ENCODE measurements around the gene CHD3. TPM values are rescaled to one million over a fixed set of nuclear protein-coding genes. Genes with fewer than 3 reads are reported as not detected.
A peak's percentile ranks its signal among the peaks of the same experiment; 100 is the strongest.

Gene CHD3
- total RNA-seq, 4 donors from 2014 or later, result 80.4 to 202 (median 125) TPM

DNA sequence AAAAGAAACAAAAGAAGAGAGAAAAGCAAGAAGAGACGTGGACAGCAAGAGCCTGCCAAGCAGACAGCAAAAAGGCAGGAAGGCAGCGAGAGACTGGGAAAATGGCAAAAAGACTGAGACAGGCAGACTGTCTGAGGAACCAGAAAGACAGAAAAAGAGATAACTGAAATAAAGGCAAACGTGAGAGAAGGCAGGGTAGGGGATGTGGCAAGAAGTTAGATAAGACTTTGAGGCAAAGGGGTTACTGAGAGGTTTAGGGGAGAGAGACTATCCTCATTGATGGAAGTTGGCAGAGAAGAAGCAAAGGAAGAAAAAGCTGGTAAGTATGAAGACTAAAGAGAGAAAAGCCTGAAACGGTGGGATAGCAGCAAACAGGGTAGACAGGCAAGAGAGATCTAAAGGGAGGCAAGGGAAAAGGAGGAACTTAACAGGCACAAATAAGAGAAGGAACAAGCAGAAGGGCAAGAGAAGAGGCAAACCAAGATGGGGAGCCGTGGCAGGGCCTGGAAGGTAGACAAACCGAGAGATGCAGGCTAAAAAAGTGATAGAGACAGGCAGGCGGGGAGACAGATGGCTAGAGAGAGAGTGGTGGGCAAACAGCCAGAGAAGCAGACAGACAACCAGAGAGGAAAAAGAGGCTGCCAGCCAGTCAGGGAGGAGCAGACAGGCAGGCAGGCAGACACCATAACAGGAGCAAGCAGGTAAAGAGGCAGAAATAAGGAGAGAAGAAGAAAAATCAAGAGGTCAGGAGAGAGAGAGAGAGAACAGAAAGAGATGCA, 7.1 kb upstream of the CHD3 start:
- Histone ChIP-seq H3K9me3 (no peaks in the 10 kb centered on the region), H3K27ac (peak overlapping the region in 2 of 4 donors; percentile 91 to 95), H3K27me3 (no peaks in the 10 kb centered on the region), H3K36me3 (peaks cover 0 to 17% (median 0%) of the 10 kb centered on the region in 3 donors), H3K4me3 (no peak overlapping the region), H3K4me1 (peaks cover 0 to 59% (median 13%) of the 10 kb centered on the region in 4 donors)
- 43 to 47% methylated on average over 7 of the region's 7 CpGs for WGBS, 2 donors
- DNase-seq (ENCODE audit: low spot score in 2 of 2), result no peak
- TF ChIP-seq POLR2A (IDR thresholded peaks at IDR 0.05) (no peak), EP300 (IDR thresholded peaks at IDR 0.05) (no peak)

DNA sequence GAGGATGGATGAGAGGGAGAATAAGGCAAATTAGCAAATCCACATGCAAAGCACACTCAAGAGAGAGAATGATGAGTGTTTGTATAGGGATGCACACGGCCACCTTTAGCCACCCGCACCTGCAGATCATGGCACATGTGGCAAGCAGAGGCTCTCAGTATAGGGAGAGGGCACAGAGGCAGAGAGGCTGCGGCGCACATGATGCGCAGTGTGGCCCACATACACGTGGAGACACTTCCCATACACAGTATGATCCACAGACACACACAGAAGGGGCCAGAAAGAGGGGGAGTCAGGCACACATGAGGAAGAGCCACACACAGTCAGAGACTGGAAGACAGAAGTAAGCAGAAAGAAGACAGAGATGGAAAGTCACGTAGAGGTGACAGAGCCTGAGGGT, 6.5 kb upstream of the CHD3 start:
- Histone ChIP-seq H3K4me3 (no peak overlapping the region), H3K27me3 (no peaks in the 10 kb centered on the region), H3K27ac (peak overlapping the region in 2 of 4 donors; percentile 91 to 95), H3K9me3 (no peaks in the 10 kb centered on the region), H3K36me3 (peaks cover 0 to 17% (median 0%) of the 10 kb centered on the region in 3 donors), H3K4me1 (peaks cover 0 to 65% (median 18%) of the 10 kb centered on the region in 4 donors)
- DNase-seq (ENCODE audit: low spot score in 2 of 2), result no peak
- TF ChIP-seq, protein P1, sequence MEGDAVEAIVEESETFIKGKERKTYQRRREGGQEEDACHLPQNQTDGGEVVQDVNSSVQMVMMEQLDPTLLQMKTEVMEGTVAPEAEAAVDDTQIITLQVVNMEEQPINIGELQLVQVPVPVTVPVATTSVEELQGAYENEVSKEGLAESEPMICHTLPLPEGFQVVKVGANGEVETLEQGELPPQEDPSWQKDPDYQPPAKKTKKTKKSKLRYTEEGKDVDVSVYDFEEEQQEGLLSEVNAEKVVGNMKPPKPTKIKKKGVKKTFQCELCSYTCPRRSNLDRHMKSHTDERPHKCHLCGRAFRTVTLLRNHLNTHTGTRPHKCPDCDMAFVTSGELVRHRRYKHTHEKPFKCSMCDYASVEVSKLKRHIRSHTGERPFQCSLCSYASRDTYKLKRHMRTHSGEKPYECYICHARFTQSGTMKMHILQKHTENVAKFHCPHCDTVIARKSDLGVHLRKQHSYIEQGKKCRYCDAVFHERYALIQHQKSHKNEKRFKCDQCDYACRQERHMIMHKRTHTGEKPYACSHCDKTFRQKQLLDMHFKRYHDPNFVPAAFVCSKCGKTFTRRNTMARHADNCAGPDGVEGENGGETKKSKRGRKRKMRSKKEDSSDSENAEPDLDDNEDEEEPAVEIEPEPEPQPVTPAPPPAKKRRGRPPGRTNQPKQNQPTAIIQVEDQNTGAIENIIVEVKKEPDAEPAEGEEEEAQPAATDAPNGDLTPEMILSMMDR (IDR thresholded peaks at IDR 0.05), result no peak
- TF ChIP-seq EP300 (IDR thresholded peaks at IDR 0.05) (no peak), POLR2A (IDR thresholded peaks at IDR 0.05) (no peak)
- WGBS, 2 donors, result 68 to 74% methylated on average over 7 of the region's 7 CpGs

DNA sequence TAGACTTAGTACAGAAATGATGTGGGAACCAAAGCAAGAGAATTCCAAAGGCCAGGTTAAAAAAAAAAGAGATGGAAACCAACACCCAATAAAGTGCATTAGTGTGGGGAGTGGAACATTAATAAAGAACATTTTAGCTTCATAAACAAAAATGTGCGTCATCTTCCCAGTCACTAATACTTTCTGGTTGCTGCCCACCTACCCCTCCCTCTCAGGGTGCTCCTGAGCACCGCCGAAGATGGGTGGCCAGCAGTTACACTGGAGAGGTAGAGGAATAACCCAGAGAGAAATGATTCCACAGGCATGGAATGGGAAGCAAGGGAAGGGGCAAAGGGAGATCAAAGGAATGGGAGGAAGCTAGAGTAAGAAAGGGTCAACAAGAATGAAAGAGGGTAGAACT, 6.0 kb upstream of the CHD3 start:
- no peaks in the 10 kb centered on the region for H3K27me3 ChIP-seq
- no peaks in the 10 kb centered on the region for H3K9me3 ChIP-seq
- WGBS, 2 donors, result 72 to 75% methylated on average over 3 of the region's 3 CpGs
- H3K27ac ChIP-seq, result peak overlapping the region; percentile 62 to 95 (median 85)
- peaks cover 0 to 17% (median 0%) of the 10 kb centered on the region in 3 donors for H3K36me3 ChIP-seq
- H3K4me3 ChIP-seq, result peak overlapping the region in 1 of 4 donors; percentile 2
- H3K4me1 ChIP-seq, result peaks cover 0 to 69% (median 21%) of the 10 kb centered on the region in 4 donors
- TF ChIP-seq, protein P1 (IDR thresholded peaks at IDR 0.05), result no peak
- TF ChIP-seq EP300 (IDR thresholded peaks at IDR 0.05) (peak in 1 of 2 donors; percentile 69), POLR2A (IDR thresholded peaks at IDR 0.05) (peak in 1 of 2 donors; percentile 57)
- no peak for DNase-seq (ENCODE audit: low spot score in 2 of 2)

DNA sequence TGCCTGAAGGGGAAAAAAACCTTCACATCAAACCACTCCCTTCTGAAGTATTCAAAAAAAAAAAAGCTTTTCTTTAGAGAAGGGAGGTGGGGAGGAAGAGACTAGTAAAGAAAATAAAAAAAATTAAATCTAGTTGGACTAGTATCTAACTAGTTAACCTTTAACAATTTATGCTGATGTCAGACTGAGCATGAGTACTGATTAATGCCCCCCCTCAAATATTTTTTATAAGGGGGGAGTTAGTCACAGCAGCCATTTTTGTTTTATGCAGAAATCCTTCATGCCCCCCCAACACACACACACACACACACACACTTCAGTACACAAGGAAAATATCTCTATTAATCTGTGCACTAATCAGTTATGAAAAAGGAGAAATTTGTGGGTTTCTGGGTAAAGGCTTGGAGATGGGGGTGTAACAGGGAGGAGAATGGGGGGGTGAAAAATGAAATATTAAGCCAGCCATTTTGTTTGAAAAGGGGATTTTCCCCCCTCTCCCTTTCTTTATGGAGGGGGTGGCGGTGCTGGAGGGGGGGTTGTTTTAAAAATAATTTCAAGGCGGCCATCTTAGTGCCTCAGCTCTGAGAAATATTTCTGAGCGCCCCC, 4.7 kb upstream of the CHD3 start:
- peaks cover 0 to 80% (median 33%) of the 10 kb centered on the region in 4 donors for H3K4me1 ChIP-seq

DNA sequence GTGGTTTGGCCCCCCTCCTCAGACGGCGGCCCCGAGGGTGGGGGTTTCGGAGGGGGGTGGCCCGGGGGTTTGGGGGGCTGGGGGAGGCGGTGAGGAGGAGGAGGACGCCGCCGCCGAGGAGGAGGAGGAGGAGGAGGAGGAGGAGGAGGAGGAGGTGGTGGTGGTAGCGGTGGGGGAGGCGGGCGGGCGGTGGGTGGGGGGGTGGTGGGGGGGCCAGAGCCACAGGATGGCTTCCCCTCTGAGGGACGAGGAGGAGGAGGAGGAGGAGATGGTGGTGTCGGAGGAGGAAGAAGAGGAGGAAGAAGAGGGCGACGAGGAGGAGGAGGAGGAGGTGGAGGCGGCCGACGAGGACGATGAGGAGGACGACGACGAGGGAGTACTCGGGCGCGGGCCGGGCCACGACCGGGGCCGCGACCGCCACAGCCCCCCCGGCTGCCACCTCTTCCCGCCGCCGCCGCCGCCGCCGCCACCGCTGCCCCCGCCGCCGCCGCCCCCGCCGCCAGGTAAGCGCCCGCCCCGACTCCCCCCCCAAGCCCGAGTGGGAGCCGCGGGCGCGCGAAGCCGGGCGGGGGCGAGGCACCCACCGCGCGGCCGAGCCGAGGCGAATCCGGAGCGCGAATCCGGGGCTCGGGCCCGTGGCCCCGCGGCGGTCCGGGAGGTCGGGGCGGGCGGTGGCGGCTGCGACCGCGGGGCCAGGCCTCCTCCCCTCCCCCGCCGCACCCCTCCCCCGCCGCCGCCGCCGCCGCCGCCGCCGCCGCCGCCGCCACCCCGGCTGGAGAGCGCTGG, 3.8 kb upstream of the CHD3 start:
- H3K9me3 ChIP-seq, result no peaks in the 10 kb centered on the region
- H3K4me1 ChIP-seq, result peaks cover 0 to 86% (median 42%) of the 10 kb centered on the region in 4 donors
- no peaks in the 10 kb centered on the region for H3K27me3 ChIP-seq
- TF ChIP-seq EP300 (IDR thresholded peaks at IDR 0.05) (no peak), POLR2A (IDR thresholded peaks at IDR 0.05) (no peak)
- TF ChIP-seq, protein P1 (IDR thresholded peaks at IDR 0.05), result no peak
- 0 to 1% methylated on average over 42 to 43 of the region's 100 CpGs for WGBS, 2 donors
- peak overlapping the region; percentile 47 to 89 (median 80) for H3K4me3 ChIP-seq
- H3K27ac ChIP-seq, result peak overlapping the region; percentile 79 to 97 (median 94)
- DNase-seq (ENCODE audit: low spot score in 2 of 2), result no peak
- H3K36me3 ChIP-seq, result peaks cover 0 to 10% (median 0%) of the 10 kb centered on the region in 3 donors

More for the DNA sequence above, 4.7 kb upstream of the CHD3 start:
- 1% methylated on average over 3 of the region's 3 CpGs for WGBS, 2 donors
- Histone ChIP-seq H3K36me3 (peaks cover 0 to 12% (median 0%) of the 10 kb centered on the region in 3 donors), H3K9me3 (no peaks in the 10 kb centered on the region), H3K27me3 (no peaks in the 10 kb centered on the region), H3K4me3 (peak overlapping the region; percentile 47 to 88 (median 50)), H3K27ac (peak overlapping the region; percentile 62 to 95 (median 85))
- no peak for DNase-seq (ENCODE audit: low spot score in 2 of 2)
- TF ChIP-seq, protein P1 (IDR thresholded peaks at IDR 0.05), result no peak
- no peak for TF ChIP-seq POLR2A (IDR thresholded peaks at IDR 0.05)
- no peak for TF ChIP-seq EP300 (IDR thresholded peaks at IDR 0.05)

All from tibial nerve (tissue), 4 donors.